GM18909 (cell line): ENCODE measurements around the gene CCR1.
A peak's percentile ranks its signal among the peaks of the same experiment; 100 is the strongest.
"Not testable (repeated sequence)": the region's sequence is repeated elsewhere in the genome, so short reads cannot be mapped to it uniquely, and the experiment has no call there.

Experiments used
- ATAC-seq: cut with Tn5 transposase; IDR thresholded peaks from one replicate; pipeline ENCODE4 v1.9.1; 2021; ENCODE audit warnings: mild to moderate bottlenecking; ENCODE audit not compliant: unreplicated experiment, poor library complexity

Gene CCR1

DNA sequence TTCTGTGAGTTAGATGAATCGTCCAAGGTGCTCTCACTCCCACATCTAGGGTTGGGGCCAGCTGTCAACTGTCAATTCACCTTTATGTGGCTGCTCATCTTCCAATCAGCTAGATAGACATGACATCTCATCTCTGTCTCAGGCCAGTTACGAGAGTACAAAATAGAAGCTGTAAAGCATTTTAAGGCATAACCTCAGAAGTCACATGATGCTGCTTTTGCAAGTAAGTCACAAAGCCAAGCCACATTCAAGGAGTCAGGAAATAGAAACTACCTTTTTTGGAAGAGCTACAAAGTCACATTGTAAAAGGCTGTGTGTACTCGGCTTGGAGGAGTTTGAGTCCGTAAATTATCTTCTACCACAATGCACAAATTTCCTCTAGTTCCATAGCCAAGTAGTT, 5.1 kb upstream of the CCR1 start:
- no peak for ATAC-seq

DNA sequence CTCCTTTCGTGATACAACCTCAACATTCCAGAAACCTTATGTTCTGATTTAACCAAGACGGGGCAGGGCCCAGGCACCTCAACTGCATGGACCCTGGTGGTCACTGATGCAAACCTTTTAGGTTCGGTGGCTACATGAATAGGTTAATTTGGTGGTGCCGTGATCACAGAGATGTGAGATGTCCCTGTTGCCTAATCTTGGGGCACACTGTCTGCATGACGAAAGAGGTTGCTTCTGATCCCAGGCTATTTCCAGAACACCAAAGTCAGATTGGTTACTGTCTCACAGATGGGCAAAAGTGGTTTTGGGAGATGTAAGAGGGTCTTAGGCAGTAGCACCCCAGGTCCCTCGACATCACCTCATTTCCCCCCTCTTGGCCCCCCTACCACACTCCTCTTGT, 4.0 kb upstream of the CCR1 start:
- no peak for ATAC-seq

DNA sequence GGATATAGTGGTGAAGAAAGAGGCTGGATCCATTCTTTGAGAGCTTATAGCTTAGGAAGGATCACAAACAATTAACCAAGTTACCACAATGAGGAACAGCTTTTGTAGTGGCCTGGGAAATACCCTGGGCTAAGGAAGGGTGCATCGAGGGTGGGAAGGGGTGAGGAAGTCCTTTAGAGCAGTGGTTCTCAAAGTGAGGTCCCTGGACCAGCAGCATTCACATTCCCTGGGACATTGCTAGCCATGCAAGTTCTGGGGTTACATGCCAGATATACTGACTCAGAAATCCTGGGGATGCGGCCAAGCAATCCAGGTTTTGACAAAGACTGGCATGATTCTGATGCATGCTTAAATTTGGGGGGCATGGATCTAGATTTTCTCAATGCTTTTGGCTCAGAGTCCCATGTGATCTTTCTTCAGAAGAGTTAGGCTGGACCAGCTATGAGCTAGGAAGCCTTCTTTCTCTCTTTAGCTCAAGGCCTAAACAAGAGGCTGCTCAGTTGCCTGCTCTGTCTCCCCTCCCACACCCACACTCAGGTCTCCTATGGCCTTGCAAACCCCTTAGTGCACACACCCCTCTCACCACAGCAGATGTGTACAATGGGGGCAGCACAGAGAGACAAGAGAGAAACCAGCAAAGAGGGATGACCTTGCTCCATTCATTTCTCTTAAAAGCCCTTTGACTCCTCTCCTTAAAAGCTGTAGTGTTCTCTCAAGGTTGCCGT, 1.8 kb upstream of the CCR1 start:
- ATAC-seq = no peak

DNA sequence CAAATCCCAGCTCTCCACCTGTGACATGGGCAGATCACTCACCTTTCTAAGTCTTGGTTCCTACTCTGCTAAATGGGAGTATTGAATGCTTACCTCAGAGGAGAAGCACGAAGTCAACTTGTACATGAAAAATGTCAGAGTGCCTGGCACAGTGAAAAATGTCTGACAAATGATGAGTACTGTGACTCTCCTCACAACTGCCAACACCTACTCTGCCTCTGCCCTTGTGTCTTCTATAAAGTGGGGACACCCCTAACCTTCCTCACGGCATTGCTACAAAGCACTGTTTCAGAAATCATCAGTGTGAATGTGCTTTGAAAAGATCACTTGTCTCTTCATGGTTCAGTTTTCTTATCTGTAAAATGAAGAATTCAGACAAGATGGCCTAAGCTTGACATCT, 940 bp upstream of the CCR1 start:
- ATAC-seq = no peak

DNA sequence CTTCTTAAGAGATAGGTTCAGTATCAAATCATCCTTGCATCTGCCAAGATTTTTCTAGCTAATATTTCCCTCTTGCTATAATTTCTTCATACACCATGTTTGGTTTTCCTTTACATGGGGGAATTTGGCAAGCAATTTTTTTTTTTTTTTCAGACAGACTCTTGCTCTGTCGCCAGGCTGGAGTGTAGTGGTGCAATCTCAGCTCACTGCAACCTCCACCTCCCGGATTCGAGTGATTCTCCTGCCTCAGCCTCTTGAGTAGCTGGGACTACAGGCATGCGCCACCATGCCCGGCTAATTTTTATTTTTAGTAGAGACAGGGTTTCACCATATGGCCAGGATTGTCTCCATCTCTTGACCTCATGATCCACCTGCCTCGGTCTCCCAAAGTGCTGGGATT, 599 bp downstream of the CCR1 start:
- not testable (repeated sequence) for ATAC-seq

DNA sequence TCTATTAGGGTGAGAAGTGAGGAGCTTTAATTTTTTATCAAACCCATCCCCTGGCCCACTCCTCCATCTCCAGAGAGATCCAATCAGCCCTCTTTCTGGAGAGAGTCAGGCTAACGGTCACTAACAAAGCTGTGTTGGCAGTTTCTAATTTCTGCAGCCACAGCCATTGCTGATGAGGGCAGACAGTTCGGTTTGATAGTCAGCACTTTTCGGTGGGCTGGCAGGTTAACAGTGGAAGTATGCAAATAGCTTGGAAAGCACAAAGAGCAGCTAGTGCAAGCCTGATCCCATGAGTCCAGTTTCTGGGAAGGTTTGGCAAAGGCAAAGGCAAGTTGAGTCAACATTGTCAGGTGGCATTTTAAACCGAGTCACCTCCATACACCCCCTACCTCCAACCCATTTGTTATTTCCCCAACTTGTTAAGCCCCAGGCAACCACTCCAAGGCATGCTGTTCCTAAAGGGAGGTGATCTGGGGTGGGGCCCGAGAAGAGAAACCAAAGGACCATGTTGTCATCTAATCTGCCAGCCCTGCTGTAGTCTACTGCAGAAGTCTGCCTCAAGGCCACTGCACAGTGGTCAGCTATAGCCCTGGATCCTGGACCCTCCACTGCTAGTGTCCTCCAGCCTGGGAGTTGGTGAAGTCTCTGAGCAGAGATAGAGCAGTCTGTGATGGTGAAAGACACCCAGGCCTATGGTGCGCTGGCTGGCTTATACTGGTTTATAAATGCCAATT, 1.7 kb downstream of the CCR1 start:
- ATAC-seq = no peak

DNA sequence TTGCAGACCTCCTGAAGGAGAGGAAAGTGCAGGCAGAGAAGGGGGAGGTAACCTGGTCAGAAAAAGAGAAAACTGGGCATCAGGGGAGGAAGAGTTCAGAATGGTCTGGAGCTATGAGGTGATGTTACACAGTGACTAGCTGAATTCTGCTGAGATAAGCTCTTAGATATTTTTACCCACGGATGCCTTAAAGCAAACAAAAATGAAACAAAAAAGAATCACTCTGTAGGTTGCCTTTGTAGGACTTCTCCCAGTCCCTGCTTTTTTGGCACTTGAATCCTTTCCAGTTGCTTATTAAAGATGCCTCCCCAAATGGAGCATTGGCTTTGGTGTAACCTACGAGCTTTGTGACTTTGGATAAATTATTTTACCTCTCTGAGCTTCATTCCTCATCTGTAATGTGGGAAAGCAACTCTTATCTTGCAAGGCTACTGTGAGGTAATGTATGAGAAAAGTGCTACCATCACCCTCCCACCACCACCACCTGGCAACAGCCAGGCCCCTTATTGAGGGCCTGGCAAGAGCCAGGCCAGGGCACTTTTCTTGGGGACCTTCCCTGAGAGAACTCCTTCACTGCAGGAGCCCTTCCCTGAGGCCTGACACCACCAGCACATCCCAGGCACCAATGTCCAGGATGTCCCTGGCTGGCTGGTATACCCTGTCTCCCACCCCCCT, 2.7 kb downstream of the CCR1 start:
- no peak for ATAC-seq

DNA sequence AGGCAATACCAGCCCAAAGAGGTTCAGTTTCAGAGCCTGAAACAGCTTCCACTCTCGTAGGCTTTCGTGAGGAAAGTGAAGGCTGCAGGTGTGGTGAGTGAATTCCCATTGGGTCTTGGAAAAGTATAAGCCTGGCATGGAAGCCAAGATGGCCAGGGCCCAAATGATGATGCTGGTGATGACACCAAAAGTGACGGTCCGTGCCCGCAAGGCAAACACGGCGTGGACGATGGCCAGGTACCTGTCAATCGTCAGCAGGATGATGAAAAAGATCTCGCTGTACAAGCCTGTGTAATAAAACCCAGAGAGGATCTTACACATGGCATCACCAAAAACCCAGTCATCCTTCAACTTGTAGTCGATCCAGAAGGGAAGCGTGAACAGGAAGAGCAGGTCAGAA, 4.4 kb downstream of the CCR1 start:
- no peak for ATAC-seq

DNA sequence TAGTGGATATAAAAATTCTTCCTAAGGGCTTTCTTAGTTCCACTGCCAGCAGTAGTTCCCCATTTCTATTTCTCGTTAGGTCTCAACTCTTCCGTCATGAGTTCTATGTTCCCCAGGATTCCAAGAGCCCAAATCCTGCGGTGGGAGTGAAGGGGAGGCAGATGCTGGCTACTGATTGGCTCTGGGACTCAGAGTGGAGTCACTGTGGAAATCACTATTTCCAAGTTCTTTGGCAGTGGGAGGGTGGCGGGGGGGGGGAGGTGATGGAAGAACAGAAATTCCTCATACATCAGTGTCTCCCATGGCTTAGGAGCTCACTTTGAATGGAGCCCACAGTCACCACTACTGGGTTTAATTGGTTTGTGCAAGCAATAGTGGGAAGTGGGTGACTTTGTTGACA, 5.6 kb downstream of the CCR1 start:
- no peak for ATAC-seq

DNA sequence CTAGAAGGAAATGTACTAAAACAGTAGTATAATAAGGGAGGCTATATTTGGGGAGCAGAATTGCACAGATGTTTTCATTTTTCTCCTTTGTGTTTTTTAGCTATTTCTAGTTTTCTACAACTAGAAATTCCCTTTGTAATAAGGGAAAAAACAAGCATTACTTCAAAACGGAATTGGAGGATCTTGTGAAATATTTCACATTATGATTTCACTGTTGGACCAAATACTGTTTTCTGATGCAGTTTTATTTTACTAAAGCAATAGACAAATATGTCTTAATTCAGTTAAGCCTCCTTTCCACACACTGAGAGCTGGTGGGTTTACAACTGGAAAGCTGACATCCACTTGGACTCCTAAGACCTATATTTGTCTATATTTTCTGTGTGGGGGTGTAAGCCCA, 7.3 kb downstream of the CCR1 start:
- ATAC-seq = no peak

DNA sequence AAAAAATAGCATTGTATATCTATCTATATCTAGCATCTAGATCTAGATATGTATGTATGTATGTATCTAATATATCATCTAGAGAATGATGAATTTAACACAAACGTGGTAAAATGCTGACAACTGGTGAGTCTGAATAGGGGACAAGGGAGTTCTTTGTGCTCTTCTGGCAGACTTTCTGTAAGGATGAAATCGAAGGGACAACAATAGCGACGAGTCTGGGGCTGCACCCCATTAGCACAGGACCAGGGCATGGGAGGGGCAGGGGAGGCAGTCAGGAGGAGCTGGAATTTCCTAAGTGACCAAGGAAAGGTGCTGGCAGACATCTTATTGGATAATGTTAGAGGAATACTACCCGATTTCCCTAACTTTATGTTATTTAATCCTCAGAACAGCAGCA, 7.9 kb downstream of the CCR1 start:
- ATAC-seq = no peak

DNA sequence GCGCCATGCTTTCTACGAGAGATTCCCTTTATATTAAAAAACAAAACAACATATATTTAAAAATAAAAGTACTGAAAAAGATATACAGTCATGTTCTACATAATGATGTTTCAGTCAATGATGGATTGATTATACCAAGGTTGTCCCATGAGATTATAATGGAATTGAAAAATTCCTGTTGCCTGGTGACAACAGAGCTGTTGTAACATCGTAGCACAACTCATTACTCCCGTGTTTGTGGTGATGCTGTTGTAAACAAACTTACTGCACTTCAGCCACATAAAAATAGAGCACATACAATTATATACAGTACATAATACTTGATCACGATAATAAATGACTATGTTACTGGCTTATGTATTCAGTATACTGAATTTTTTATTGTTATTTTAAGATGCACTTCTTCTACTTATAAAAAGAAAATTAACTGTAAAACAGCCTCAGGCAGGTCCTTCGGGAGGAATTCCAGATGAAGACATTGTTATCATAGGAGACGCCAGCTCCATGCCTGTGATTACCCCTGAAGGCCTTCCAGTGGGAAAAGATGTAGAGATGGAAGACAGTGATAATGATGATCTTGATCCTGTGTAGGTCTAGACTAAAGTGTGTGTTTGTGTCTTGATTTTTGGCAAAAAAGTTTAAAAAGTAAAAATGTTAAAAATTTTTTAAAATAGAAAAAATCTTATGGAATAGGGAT, 11.7 kb downstream of the CCR1 start:
- ATAC-seq = no peak

DNA sequence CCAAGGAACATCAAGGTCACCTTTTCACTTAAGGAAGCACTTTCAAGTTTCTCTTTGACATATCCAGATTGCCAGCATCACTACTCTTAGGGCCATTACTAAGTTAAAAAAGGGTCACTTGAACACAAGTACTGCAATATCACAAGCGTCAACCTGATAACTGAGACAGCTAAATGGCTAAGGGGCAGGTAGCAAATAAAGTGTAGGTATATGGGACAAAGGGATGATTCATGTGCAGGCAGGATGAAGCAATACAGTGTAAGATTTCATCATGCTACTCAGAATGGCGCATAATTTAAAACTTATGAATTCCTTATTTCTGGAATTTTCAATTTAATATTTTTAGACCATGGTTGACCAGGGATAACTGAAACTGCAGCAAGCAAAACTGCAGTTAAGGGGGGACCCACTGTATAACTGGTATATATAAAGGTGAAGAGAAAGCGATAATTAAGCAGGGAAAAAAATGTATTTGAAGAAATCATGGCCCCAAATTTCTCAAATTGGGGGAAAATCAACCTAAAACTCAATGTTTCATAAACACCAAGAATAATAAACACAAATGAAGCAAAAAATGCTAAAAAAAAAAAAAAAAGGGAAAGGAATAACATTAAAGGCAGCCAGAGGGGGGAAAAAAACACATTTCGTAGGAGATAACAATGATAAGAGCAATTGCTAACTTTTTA, 13.1 kb downstream of the CCR1 start:
- no peak for ATAC-seq

DNA sequence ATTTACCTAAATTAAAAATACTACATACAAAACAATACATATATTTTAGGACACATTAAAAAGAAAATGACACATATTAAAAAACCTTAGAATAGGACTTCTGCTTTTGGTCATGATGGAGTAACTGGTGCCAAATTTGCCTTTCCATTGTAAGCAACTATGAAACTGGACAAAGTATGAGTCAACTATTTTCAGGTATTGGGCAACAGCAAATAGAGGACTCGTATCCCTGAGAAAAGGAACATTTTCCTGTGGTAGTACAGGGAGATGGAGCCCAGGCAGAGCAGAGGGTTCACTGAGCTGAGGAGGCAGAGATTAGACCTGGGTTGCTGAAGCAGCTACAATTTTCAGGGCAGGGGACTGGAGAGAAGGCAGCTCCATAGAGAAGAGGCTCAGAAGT, 14.7 kb downstream of the CCR1 start:
- no peak for ATAC-seq

DNA sequence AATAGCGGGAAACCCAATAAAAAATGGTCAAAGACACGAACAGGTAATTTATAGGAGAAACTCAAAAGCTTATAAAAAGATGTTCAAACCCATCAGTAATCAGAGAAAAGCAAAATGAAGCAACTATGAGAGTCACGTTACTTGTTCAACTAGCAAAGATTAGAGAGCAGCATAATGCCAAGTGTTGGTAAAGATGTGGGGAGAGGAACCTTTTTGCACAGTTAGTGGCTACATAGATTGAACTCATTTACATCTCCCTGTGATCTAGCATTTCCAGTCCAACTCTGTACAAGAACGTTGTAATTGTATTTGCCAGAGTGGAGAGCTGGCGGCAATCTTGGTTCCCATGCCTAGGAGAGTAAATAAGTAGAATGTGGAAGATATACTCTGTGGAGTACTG, 15.2 kb downstream of the CCR1 start:
- ATAC-seq = no peak

DNA sequence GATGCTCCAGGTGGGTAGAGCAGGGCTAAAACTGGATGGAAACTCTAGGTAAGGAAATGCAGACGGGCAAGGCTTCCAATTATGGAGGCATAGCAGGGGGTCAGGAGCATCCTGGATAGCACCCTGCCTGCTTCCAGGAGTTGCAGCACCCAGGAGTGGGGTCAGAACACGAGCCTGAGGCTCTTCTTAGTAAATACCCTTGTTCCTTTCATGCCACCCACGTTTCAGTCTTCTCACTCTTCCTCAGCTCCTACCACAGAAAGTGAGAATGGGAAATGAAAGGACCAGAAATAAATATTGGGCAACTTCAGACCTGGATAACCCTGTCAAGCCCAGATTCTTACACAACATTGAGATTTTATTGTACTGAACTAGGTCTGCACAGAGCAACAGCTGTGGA, 16.4 kb downstream of the CCR1 start:
- no peak for ATAC-seq

DNA sequence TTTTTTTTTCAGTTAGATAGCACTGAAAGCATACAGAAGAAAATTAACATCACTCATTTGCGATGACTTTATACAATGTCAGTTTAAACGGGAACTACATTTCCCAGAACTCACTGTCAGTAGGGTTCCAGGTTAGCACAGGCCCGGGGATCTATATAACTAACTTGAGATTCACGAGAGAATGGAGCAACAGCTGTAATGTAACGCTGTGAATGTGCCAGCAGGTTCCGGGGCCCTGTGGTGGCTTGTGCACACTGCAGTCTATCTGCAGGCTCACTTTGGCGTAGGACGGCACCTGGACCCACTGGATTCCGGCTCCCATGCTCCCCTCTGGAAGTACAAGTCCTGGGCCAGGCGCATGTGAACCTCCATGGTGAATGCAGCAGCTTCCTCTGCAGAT, 19.4 kb downstream of the CCR1 start:
- no peak for ATAC-seq

DNA sequence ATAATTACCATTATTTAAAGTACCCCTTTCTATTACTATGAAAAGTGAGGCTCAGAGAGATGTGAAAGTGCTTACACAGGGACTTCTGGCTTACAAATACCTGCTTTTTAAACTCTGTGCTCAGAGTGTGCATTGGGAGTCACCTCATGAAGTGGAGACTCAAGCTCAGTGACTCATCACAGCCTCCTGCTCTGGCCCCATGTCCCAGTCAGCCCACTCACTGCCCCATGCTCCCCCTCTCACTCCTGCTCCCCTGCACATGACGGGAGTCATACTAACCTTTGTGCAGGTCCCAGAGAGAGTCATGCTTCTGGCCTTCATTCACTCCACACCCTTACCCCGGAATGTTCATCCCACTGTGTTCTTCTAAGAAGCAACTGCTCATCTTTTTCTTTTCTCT, 20.2 kb downstream of the CCR1 start:
- no peak for ATAC-seq

DNA sequence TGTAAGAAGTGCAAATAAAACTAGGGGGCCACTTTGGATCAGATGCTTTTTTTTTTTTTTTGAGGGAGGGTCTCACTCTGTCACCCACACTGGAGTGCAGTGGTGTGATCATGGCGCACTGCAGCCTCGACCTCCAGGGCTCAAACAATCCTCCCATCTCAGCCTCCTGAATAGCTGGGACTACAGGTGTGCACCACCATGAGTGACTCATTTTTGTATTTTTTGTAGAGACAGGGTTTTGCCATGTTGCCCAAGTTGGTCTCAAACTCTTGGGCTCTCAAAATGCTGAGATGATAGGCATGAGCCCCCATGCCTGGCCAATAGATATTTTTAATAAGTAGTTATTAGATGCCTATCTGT, 20.8 kb downstream of the CCR1 start:
- peak; percentile 26 for ATAC-seq

DNA sequence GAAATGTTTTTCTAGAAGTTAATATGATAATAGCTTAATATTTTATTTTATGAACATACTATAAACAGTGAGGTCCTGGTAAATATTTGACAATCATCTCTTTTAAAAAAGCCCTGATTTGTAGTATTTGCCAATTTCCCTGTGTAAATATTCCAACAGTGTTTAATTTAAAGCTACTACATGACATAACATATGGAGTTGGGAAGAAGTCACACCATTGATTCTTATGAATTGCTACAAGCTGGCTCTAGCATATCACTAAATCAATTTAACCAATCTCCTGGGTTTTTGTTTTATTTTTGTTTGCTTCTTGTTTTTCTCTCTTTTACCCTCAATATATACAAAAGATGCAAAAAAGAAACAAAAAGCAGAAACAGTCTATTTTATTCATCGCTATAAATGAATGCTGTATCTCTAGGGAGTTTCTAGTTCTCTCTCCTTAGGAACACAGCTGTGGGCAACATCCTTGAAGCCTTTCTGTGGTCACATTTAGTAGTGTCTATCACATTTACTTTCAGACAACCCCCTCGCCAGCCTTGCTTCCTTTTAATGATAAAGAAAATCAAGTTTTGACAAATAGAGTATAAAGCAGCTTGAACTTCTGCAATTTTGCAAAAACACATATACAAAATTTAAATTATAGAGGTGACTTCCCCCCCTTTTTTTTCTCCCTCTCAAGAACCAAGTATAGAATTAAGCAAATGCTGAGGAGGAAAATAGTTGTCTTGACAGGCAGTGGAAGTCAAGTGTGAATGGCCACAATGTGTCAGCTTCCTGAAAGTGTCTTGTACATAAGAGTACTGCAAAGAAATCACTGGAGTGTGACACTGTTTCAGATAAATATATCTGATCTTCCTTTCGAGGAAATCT, 21.4 kb downstream of the CCR1 start:
- peak; percentile 86 for ATAC-seq
